ENCODE data around the gene SAMD10.
"Not testable (repeated sequence)": the region's sequence is repeated elsewhere in the genome, so short reads cannot be mapped to it uniquely, and the experiment has no call there.

The SAMD10 gene

DNA sequence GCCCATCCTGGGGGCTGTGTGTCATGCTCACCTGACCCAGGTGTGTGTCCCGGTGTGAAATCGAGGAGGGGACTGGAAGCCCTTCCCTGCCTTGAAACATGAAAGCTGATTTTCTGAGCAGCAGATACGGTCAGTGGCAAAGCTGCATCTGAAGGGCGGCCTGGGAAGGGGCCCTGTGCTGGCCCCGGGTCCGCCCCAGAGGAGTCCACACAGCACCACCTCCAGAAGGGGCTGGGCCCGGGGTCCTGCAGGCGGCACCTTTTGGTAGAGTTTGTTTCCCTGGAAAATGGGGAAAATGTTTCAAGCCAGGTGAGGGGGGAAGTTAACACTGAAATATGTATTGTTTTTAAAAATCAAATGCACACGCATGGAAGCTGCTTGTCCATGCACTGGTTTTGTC, 44.0 kb downstream of the SAMD10 start:
- no CpG with 5 or more reads among the region's 9 CpGs for WGBS (ENCODE audit: insufficient coverage, insufficient read length)
- no peak for DNase-seq (ENCODE audit: low read depth, low spot score)
- Histone ChIP-seq H3K4me3 (ENCODE audit: low read length) (no peak overlapping the region), H3K27me3 (ENCODE audit: control insufficient read depth, insufficient read depth, low read length) (no peaks in the 10 kb centered on the region), H3K4me1 (ENCODE audit: control insufficient read depth, insufficient read depth, low read length) (no peaks in the 10 kb centered on the region; the same call in 1 of the 2 replicates), H3K36me3 (ENCODE audit: control insufficient read depth, insufficient read depth, low read length) (peaks cover 24% of the 10 kb centered on the region), H3K27ac (ENCODE audit: low read length) (no peak overlapping the region), H3K9me3 (ENCODE audit: control insufficient read depth, insufficient read depth, low read length) (no peaks in the 10 kb centered on the region)

DNA sequence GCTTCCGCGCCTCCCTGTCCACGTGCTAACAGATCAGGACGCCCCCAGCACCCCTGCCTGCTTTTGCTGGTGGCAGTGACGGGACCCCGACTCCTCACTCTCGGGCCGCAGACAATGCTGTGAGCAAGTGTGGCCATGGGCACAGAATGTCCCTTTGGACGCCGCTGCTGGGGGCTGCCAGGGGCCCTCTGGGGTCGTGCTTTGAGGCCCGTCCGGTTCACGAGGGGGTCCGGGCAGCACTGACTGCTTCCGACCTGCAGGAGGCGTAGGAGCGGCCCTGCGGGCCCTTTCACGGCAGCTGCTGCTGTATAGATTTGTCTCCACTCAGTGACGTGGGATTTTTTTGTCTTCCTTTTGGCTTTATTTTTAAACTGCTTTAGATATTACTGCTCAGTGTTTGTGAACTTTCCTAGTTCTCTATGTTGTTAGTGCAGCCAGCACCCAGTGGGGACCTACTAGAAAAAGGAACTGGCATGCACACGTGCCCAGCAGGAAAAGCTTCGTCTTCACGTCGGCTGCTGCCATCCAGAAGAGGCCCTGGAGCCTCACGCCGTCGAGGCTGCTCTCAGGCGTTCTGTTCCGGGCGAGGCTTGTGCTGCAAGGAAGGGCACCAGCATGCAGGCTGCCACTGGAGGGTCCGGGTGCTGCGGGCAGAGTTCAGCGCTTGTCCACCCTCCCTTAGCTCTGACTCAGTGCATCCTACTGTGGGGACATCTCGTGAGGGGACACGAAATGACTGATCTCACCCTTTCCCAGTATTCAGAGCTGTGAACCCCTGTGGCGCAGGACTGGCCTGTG, 45.0 kb downstream of the SAMD10 start:
- Histone ChIP-seq H3K27ac (ENCODE audit: low read length) (no peak overlapping the region), H3K4me3 (ENCODE audit: low read length) (no peak overlapping the region), H3K27me3 (ENCODE audit: control insufficient read depth, insufficient read depth, low read length) (no peaks in the 10 kb centered on the region), H3K9me3 (ENCODE audit: control insufficient read depth, insufficient read depth, low read length) (no peaks in the 10 kb centered on the region), H3K4me1 (ENCODE audit: control insufficient read depth, insufficient read depth, low read length) (no peaks in the 10 kb centered on the region; the same call in 1 of the 2 replicates), H3K36me3 (ENCODE audit: control insufficient read depth, insufficient read depth, low read length) (peaks cover 20% of the 10 kb centered on the region)
- no peak for DNase-seq (ENCODE audit: low read depth, low spot score)
- no CpG with 5 or more reads among the region's 37 CpGs for WGBS (ENCODE audit: insufficient coverage, insufficient read length)

DNA sequence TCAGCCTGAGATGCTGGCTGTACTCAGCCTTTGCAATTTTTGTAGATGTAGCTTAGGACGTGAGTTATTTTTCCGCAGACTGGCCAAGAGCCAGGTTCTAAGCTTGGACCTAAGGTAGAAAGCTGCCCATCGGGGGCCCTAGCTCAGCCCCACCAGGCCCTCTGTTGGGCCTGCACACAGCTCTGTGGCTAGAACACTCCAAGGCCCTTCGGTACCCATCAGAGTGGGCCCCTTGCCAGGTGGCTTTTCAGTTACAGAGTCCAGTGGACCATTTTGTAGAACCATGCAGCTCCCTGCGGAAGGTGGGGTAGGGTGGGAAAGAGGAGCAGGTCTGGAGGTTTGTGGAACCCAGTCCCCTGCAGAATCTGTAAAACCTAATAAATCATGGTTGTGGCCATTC, 45.8 kb downstream of the SAMD10 start:
- Histone ChIP-seq H3K36me3 (ENCODE audit: control insufficient read depth, insufficient read depth, low read length) (peaks cover 25% of the 10 kb centered on the region), H3K27ac (ENCODE audit: low read length) (no peak overlapping the region), H3K4me3 (ENCODE audit: low read length) (no peak overlapping the region), H3K9me3 (ENCODE audit: control insufficient read depth, insufficient read depth, low read length) (no peaks in the 10 kb centered on the region), H3K27me3 (ENCODE audit: control insufficient read depth, insufficient read depth, low read length) (no peaks in the 10 kb centered on the region), H3K4me1 (ENCODE audit: control insufficient read depth, insufficient read depth, low read length) (no peaks in the 10 kb centered on the region)
- WGBS (ENCODE audit: insufficient coverage, insufficient read length) = no CpG with 5 or more reads among the region's 5 CpGs
- DNase-seq (ENCODE audit: low read depth, low spot score) = no peak

DNA sequence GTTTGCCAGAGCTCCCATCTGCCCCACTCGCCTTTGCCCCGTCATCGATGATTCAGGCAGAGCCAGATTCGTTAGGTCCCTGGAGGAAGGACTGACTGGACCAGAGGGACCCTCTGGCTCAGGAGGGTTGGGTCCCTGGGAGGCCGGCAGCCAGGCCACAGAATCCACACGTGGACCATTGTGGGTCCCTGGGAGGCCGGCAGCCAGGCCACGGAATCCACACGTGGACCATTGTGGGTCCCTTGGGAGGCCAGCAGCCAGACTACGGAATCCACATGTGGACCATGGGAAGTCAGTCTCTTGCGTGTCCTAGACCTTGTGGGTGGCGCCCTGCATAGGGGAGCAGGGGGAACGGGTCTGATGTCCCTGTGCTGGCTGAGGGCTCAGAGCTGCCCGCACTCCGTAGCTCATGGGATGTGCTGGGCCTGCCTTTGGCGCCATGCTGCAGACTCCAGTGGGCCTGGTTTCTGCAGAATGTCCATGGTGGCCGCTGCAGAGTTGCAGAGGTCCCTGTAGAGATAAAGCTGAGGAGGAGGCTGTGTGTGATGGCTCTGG, 46.8 kb downstream of the SAMD10 start:
- H3K27ac ChIP-seq (ENCODE audit: low read length) = no peak overlapping the region
- no peaks in the 10 kb centered on the region for H3K27me3 ChIP-seq (ENCODE audit: control insufficient read depth, insufficient read depth, low read length)
- no peak overlapping the region for H3K4me3 ChIP-seq (ENCODE audit: low read length)
- peaks cover 30% of the 10 kb centered on the region for H3K36me3 ChIP-seq (ENCODE audit: control insufficient read depth, insufficient read depth, low read length)
- no CpG with 5 or more reads among the region's 17 CpGs for WGBS (ENCODE audit: insufficient coverage, insufficient read length)
- no peaks in the 10 kb centered on the region for H3K9me3 ChIP-seq (ENCODE audit: control insufficient read depth, insufficient read depth, low read length)
- DNase-seq (ENCODE audit: low read depth, low spot score) = no peak
- H3K4me1 ChIP-seq (ENCODE audit: control insufficient read depth, insufficient read depth, low read length) = no peaks in the 10 kb centered on the region

DNA sequence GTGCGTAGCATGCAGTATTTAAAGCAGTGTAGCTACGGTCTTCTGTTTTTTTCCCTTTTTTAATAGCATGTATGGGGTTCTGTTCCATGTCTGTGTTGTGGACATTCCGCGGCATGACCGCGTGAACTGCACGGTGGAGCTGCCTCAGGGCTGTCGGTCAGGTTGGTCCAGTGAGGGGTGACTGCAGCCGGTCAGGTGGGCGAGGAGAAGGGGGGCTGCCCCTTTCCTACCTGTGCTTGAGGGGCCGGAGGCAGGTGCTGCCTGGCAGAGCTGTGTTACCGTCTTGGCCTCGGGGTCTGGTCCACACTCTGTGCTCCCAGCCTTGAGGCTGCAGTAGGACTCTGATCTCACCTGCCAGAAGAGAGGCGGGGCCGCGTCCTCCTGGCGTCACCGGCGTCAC, 47.7 kb downstream of the SAMD10 start:
- DNase-seq (ENCODE audit: low read depth, low spot score) = no peak
- no CpG with 5 or more reads among the region's 19 CpGs for WGBS (ENCODE audit: insufficient coverage, insufficient read length)
- Histone ChIP-seq H3K27ac (ENCODE audit: low read length) (no peak overlapping the region), H3K36me3 (ENCODE audit: control insufficient read depth, insufficient read depth, low read length) (peaks cover 30% of the 10 kb centered on the region), H3K4me3 (ENCODE audit: low read length) (no peak overlapping the region), H3K4me1 (ENCODE audit: control insufficient read depth, insufficient read depth, low read length) (no peaks in the 10 kb centered on the region), H3K9me3 (ENCODE audit: control insufficient read depth, insufficient read depth, low read length) (no peaks in the 10 kb centered on the region), H3K27me3 (ENCODE audit: control insufficient read depth, insufficient read depth, low read length) (no peaks in the 10 kb centered on the region)

DNA sequence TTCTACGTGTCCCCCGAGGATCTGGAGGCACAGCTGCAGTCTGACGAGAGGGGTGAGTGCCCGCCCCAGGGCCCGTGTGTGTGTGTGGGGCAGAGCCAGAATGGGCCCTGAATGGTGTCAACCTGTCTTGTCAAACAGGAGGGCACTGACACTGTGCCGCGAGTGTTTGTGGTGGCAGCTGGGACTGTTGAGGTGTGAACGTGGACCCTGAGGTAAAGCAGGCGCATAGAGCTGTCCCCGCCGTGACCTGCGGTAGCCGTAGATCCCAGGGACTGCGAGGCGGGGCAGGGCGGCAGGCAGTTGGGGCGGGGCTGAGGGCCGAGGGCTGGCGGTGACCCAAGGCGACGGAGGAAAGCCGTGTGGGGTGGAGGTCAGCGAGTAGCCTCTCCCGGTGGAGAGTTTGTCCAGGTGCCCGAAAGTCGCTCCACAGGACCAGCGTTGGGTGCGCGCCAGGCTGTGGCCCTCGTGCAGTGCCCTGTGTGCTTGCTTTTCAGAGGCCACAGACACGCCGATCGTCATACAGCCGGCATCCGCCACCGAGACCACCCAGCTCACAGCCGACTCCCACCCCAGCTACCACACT, 48.4 kb downstream of the SAMD10 start:
- Histone ChIP-seq H3K36me3 (ENCODE audit: control insufficient read depth, insufficient read depth, low read length) (peaks cover 35% of the 10 kb centered on the region), H3K27ac (ENCODE audit: low read length) (no peak overlapping the region), H3K27me3 (ENCODE audit: control insufficient read depth, insufficient read depth, low read length) (no peaks in the 10 kb centered on the region), H3K4me1 (ENCODE audit: control insufficient read depth, insufficient read depth, low read length) (no peaks in the 10 kb centered on the region), H3K4me3 (ENCODE audit: low read length) (no peak overlapping the region), H3K9me3 (ENCODE audit: control insufficient read depth, insufficient read depth, low read length) (no peaks in the 10 kb centered on the region)
- DNase-seq (ENCODE audit: low read depth, low spot score) = no peak
- WGBS (ENCODE audit: insufficient coverage, insufficient read length) = no CpG with 5 or more reads among the region's 37 CpGs

DNA sequence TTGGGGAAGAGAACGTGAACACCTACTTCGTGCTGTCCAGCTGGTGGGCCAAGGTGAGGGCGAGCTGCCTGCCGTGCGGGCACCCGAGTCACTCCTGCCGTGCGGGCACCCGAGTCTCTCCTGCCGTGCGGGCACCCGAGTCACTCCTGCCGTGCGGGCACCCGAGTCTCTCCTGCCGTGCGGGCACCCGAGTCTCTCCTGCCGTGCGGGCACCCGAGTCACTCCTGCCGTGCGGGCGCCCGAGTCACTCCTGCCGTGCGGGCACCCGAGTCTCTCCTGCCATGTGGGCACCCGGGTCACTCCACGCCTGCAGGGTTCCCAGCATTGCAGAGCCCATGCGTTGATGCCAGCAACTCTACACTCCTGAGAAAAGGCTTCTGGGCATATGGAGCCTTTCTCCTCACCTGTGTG, 50.0 kb downstream of the SAMD10 start:
- not testable (repeated sequence) for DNase-seq (ENCODE audit: low read depth, low spot score); H3K27me3 ChIP-seq (ENCODE audit: control insufficient read depth, insufficient read depth, low read length); H3K27ac ChIP-seq (ENCODE audit: low read length); H3K9me3 ChIP-seq (ENCODE audit: control insufficient read depth, insufficient read depth, low read length); H3K4me1 ChIP-seq (ENCODE audit: control insufficient read depth, insufficient read depth, low read length); H3K4me3 ChIP-seq (ENCODE audit: low read length)
- peaks cover 32% of the 10 kb centered on the region for H3K36me3 ChIP-seq (ENCODE audit: control insufficient read depth, insufficient read depth, low read length)
- no CpG with 5 or more reads among the region's 31 CpGs for WGBS (ENCODE audit: insufficient coverage, insufficient read length)

DNA sequence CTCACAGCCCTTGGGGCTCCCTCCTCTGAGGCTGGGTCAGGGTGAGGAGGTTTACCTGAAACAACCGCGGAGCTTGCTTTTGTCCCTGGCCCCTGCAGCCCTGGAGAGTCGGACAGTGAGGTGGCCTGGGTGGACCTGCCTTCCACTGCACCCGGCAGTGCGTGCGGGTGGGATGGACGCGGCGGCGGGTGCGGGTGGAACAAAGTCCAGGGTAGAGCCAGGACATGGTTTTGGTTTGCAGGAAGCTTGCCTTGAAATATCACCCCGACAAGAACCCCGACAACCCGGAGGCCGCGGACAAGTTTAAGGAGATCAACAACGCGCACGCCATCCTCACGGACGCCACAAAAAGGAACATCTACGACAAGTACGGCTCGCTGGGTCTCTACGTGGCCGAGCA, 50.4 kb downstream of the SAMD10 start:
- Histone ChIP-seq H3K36me3 (ENCODE audit: control insufficient read depth, insufficient read depth, low read length) (peaks cover 32% of the 10 kb centered on the region), H3K27ac (ENCODE audit: low read length) (no peak overlapping the region), H3K4me1 (ENCODE audit: control insufficient read depth, insufficient read depth, low read length) (no peaks in the 10 kb centered on the region), H3K4me3 (ENCODE audit: low read length) (no peak overlapping the region), H3K9me3 (ENCODE audit: control insufficient read depth, insufficient read depth, low read length) (no peaks in the 10 kb centered on the region), H3K27me3 (ENCODE audit: control insufficient read depth, insufficient read depth, low read length) (no peaks in the 10 kb centered on the region)
- WGBS (ENCODE audit: insufficient coverage, insufficient read length) = no CpG with 5 or more reads among the region's 26 CpGs
- no peak for DNase-seq (ENCODE audit: low read depth, low spot score)

DNA sequence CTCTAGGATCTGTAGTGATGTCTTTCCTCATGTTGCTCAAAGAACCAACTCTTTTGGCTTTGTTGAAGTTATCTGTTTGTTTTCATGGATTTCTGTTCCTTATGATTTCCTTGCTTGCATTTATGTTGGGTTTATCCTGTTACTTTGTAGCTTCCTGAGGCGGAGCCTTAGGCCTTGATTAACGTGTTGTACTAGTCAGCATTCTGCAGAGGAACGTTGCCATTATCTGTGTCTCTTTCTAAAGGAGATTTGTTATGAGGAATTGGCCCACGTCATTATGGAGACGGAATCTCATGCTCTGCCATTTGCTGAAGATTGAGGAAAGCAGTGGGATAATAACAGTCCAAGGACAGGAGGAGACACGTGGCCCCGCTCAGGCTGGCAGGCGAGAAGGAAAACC, 53.1 kb downstream of the SAMD10 start:
- DNase-seq (ENCODE audit: low read depth, low spot score) = no peak
- Histone ChIP-seq H3K9me3 (ENCODE audit: control insufficient read depth, insufficient read depth, low read length) (no peaks in the 10 kb centered on the region), H3K27me3 (ENCODE audit: control insufficient read depth, insufficient read depth, low read length) (no peaks in the 10 kb centered on the region), H3K27ac (ENCODE audit: low read length) (no peak overlapping the region), H3K36me3 (ENCODE audit: control insufficient read depth, insufficient read depth, low read length) (peaks cover 23% of the 10 kb centered on the region), H3K4me1 (ENCODE audit: control insufficient read depth, insufficient read depth, low read length) (no peaks in the 10 kb centered on the region), H3K4me3 (ENCODE audit: low read length) (no peak overlapping the region)
- WGBS (ENCODE audit: insufficient coverage, insufficient read length) = no CpG with 5 or more reads among the region's 8 CpGs

DNA sequence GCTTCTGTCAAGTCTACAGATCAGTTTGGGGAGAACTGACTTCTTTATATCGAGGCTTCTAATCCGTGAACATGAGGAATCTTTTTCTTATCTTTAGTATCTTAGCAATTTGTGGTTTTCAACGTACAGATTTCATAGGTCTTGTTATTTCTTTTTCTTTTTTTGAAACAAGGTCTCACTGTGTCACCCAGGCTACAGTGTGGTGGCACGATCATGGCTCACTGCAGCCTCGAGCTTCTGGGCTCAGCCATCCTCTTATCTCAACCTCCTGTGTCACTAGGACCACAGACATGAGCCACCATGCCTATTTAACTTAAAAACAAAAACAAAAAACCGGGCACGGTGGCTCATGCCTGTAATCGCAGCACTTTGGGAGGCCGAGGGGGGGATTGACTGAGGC, 55.2 kb downstream of the SAMD10 start:
- no peak overlapping the region for H3K27ac ChIP-seq (ENCODE audit: low read length)
- peaks cover 14% of the 10 kb centered on the region; the same call in 1 of the 2 replicates for H3K36me3 ChIP-seq (ENCODE audit: control insufficient read depth, insufficient read depth, low read length)
- no peak for DNase-seq (ENCODE audit: low read depth, low spot score)
- no peak overlapping the region for H3K4me3 ChIP-seq (ENCODE audit: low read length)
- H3K4me1 ChIP-seq (ENCODE audit: control insufficient read depth, insufficient read depth, low read length) = no peaks in the 10 kb centered on the region
- WGBS (ENCODE audit: insufficient coverage, insufficient read length) = no CpG with 5 or more reads among the region's 9 CpGs
- no peaks in the 10 kb centered on the region for H3K9me3 ChIP-seq (ENCODE audit: control insufficient read depth, insufficient read depth, low read length)
- H3K27me3 ChIP-seq (ENCODE audit: control insufficient read depth, insufficient read depth, low read length) = no peaks in the 10 kb centered on the region

All from iPS DF 6.9 (cell line).